Measurements from ENCODE around the gene SPI1.

GRCh38 chr11:47378010-47378835 is at the start of gene SPI1:
- TF ChIP-seq POLR2A (IDR thresholded peaks at IDR 0.05; ENCODE audit: low read length) (peak; percentile 40), GATA1 (IDR thresholded peaks at IDR 0.05; ENCODE audit: low read depth, low read length) (peak; percentile 30)
